Suppressor macrophage treated with lipopolysaccharide for 1 hour (primary cell): ENCODE results near the gene OR13F1.
"Not testable (repeated sequence)": the region's sequence is repeated elsewhere in the genome, so short reads cannot be mapped to it uniquely, and the experiment has no call there.

ENCODE experiments used
- DNase-seq, 3 donors: peaks; one replicate each; pipeline ENCODE4 v3.0.0-alpha.2; 2020 to 2022

OR13F1 gene, protein sequence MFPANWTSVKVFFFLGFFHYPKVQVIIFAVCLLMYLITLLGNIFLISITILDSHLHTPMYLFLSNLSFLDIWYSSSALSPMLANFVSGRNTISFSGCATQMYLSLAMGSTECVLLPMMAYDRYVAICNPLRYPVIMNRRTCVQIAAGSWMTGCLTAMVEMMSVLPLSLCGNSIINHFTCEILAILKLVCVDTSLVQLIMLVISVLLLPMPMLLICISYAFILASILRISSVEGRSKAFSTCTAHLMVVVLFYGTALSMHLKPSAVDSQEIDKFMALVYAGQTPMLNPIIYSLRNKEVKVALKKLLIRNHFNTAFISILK

GRCh38 chr9:104503963-104504362 is at the start of gene OR13F1:
TSS of gene OR13F1 (plus strand) at chr9:104504263. CDS start at chr9:104504263, 0 bp downstream.
- no peak for DNase-seq

DNA sequence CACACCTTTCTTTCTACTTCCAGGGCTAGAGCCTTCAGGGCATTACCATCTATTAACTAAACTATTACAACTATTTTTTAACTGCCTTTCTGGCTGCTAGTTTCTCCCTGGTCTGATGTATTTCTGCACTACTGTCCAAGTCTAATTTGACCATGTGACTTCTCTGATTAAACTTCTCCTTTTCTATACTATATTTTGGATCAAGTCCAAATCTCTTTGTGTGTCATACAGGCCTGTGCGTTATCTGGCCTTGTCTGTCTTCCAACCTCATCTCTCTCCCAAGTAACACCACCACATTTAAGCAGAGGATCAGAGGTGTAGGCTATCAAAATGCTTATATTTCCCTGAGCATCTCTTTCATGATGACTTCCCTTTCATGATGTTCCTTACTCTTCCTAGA is 47.2 kb upstream of the OR13F1 start:
- peak in 2 of 3 donors; percentile 3 to 14 for DNase-seq

- no peak for DNase-seq
Observed at GRCh38 chr9:104463864-104464263, 40.2 kb upstream of the OR13F1 start.

DNA sequence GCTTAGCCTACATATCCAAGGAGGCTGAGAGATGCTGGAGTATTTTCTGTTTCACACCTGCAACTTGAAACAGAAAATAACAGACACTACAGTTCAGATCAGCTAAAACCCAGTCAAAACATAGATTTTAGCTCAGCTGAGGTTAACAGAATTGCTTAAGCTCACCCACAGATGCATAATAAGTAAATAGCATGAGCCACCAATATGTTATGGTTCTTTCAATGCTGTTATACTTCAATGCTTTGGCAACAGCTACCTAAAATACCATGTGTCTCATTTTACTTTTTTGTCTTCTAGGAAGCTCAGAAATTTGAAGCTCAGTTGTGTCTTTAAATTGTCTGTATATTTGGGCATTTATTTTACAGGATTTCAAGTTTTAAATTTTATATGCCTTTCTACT is 35.8 kb upstream of the OR13F1 start:
- DNase-seq, result no peak

DNA sequence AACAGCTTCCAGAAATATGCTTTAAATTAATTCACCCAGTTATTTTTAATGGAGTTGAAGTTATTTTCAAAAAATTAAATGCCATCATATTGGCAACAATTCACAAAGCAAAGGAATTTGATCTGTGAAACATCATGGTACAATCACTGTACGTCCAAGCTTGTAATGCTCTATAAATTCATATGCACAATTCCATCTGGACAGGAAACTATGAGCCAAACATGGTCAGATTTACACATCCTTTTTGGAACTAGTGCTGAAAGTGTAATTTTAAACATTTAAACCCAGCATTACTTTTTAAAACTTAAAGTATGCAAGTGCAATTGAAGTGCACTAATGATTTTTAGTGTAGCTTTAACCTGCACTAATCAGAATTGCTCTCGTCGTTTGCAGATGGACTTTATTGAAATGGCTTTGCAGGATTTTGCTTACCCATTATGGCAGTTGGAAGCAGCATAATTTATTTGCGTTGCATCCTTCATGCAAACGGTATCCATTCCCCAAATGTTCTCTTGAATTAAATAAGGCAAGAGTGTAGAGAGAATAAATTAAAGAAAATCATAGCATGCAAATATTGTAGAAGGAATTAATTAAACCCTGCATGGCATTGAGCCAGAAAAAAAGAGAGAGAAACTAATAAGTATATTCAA is 21.0 kb upstream of the OR13F1 start:
- DNase-seq, result no peak

DNA sequence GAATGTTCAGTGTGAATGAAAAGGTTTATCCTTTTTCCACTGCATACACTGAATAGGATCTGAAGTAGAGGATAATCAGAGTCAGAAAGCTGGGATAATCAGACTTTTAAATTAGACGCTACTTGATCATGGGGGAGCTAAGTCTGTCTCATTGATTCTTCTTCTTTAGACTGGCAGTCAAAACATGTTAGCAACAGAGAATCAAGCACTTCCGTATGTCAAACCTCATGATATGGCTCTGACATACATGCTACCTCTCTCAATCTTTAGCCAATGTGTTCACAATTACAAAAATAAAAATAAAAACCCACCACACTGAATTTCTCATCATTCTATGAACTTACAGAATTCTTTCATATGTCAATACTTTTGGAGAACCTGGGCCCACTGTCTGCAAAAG is 19.0 kb upstream of the OR13F1 start:
- DNase-seq, result no peak

- DNase-seq, result no peak
Observed at GRCh38 chr9:104494808-104495207, 9.3 kb upstream of the OR13F1 start.

GRCh38 chr9:104503440-104503839 is 623 bp upstream of the OR13F1 start:
- no peak for DNase-seq

GRCh38 chr9:104506565-104506964 is 2.5 kb downstream of the OR13F1 start:
- no peak for DNase-seq

GRCh38 chr9:104514901-104515300 is 10.8 kb downstream of the OR13F1 start:
- no peak for DNase-seq

- not testable (repeated sequence) for DNase-seq
Observed at GRCh38 chr9:104520241-104520640, 16.2 kb downstream of the OR13F1 start.

- no peak for DNase-seq
Observed at GRCh38 chr9:104527109-104527508, 23.0 kb downstream of the OR13F1 start, which contains the start of gene OR13C4. TSS of gene OR13C4 (minus strand) at chr9:104527209. CDS start at chr9:104527209, 0 bp downstream.

- no peak for DNase-seq
Observed at GRCh38 chr9:104536756-104537155, 32.7 kb downstream of the OR13F1 start, which contains the start of gene OR13C3. TSS of gene OR13C3 (minus strand) at chr9:104536856. CDS start at chr9:104536723, 133 bp downstream.

GRCh38 chr9:104539275-104539674 is 35.2 kb downstream of the OR13F1 start:
- no peak for DNase-seq

DNA sequence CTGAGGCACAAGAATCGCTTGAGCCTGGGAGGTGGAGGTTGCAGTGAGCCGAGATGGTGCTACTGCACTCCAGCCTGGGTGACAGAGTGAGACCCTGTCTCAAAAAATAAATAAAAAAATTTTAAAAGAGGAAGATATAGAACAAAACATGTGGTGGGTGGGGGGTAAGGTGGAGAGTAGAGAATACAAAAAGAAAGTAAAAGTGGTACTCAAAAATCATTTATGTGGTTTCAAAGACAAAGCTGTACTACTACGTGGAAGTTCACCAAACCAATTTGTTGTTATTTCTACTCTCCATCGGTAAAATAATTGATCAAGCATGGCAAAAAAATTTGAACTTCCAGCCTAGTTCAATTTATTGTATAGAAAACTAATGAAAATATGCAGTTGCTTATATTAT is 40.6 kb downstream of the OR13F1 start:
- DNase-seq, result no peak

GRCh38 chr9:104553261-104553660 is 49.2 kb downstream of the OR13F1 start:
- no peak for DNase-seq
